ENCODE measurements around the gene NR4A2.
A peak's percentile ranks its signal among the peaks of the same experiment; 100 is the strongest.

Gene NR4A2

DNA sequence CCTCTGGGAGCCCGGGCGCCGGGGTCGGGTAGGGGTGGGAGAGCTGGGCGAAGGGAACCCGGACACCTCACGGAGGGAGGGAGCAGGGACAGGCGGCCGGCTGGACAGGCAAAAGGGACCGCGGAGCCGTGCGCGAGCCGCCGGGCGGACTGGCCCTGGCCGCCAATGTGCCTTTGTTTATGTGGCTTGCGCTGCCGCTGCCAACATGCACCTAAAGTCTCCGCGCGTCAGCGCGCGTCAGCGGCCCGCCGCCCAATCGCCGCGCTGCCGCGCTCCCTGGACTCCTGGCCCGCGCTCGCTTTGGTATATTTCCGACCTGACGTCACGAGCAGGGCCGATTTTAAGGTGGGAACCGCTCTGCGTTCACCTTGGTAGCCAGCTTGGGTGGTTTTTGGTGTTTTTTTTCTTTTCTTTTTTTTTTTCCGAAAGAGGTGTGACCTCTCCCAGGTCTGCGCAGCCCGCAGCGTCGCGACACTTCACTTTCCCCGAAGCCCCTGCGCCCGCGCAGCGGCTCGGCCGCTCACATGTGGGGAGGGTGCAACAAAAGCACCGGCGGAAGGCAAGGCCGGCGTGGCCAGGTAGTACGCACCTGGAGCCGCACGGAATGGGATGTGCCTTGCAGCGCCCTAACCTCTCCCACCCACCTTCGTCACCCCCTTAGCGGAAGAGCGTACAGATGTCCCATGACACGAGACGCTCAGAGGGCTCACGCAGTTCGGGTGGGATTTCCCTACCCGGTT lies at the start of gene NR4A2:
Gene NR4A2 (minus strand): TSS at position 188 of the 740 bp plus-strand sequence. CDS start 2,535 bp downstream, outside the sequence.
- peak; percentile 91 for DNase-seq (ENCODE audit: low spot score)

DNA sequence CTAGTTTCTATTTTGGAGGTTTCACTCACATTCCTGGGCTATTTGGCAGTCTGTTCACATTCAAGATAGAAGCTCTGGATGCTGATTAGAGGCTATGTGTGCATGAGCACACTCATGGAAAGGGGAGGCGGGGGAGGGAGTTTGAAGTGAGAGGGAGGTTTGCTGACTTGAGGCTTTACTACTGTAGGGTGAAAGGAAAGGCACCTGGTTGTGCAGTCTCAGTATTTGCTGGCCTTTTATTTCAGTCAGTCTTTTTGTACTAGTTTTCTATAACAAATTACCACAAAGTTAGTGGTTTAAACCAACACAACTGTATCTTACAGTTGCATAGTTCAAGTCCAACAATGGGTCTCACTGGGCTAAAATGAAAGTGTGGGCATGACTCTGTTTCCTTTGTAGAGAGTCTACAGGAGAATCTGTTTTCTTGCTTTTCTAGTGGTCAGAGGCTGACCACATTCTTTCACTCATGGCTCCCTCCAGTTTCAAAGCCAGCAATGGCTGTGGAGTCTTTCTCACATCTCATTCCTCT lies 47.7 kb upstream of the NR4A2 start:
- DNase-seq (ENCODE audit: low spot score) = no peak

DNA sequence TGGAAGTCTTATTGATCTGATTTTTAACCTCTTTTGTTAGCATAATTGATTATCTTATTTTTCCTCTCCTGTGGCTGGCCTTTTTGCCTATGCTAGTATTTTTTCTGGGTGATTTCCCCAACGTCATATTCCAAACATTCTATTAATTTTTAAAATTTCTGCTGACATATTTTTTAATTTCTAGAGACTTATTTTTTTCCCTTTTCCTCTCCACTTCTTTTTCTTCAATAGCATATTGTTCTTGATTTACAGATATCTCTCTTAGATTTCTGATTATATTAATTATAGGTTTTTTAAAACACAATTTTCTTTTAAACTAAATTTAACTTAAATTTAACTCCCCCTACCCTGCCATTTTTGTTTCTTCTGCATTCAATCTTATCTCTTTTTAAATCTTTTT lies 47.2 kb upstream of the NR4A2 start:
- DNase-seq (ENCODE audit: low spot score) = no peak

DNA sequence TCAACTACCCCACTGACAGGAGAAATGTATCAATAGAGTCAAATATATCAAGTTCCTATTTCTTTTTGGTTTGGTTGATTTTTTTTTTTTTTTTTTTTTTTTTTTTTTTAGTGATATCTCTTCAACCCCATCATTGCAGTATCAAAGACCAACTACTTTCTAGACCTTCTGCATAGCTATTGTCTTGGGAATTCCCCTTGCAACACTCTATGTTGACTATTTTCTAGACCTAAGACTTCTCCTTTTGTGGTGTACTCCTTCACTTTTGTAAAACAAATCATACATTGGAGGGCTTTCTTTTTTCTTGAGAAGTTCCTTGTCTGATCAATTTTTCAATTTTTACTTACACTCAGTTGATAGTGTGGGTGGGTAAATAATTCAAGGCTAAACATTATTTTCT lies 46.5 kb upstream of the NR4A2 start:
- no peak for DNase-seq (ENCODE audit: low spot score)

DNA sequence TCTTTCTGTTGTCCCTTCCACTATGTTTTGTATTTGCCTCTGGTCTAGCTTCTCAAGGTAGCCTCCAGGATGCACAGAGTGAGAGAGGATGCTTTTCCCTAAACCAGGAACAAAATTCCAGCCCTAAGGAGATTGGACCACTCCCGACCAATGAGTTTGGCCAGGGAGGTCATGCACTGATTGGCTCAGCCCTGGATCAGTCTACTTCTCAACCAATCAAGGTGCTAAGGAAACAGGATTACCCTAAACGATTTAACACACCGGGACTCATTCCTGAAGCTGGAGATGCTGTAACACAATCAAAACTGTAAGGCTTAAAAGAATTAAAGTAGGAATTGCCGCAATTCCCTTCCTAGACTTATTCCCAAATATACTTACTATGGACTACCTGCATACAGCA lies 34.2 kb upstream of the NR4A2 start:
- DNase-seq (ENCODE audit: low spot score) = no peak

DNA sequence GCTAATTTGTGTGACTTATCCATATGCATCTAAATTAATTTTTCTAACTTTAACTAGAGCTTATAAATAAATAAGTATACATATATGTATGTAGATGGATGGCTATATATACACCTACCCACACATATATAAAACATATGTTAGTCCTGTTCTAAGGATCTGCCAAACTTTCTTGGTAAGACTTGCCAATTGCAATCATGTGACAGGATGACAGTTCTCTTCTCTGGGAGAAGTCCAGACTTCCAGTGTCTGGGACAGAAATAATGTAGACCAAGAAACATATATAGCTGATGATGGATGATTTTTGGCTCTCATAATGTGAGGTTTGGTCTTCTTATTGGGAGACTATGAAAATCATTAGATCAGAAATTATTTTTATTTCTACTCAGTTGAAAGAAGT lies 30.6 kb upstream of the NR4A2 start:
- DNase-seq (ENCODE audit: low spot score) = no peak

DNA sequence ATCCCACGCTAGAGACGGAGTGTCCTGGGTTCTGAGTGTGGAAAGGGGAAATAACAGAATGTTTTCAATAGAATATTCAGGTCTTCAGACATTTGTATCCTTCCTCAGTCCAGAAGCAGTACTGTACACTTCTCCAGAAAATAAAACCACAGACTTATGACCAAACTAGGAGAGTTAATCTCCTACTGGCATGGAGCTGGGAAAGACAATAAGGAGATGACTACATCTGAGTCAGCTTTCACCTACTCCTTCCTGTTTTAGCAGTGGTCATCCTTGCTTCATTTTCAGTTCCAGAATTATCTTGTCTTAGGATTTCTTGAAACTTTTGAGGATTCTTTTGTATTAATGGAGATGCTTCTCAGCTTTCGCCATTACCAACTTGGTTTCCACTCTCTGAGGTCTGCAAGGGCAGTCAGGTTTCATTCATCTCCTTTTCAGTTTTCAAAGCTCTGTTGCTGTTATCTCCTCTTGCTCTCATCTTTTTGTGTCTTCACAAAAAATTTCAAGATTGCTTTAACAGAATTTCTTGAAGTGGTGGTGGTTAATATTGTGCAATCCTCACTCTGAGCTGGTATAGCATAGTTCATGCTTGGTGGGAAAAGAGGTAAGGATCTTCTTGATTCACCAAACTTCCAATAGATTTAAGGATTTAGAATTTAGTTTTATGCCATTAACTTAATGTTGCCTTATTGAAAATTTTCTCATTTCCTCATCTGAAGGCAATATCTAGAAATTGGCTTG lies 23.7 kb upstream of the NR4A2 start:
- peak; percentile 61 for DNase-seq (ENCODE audit: low spot score)

DNA sequence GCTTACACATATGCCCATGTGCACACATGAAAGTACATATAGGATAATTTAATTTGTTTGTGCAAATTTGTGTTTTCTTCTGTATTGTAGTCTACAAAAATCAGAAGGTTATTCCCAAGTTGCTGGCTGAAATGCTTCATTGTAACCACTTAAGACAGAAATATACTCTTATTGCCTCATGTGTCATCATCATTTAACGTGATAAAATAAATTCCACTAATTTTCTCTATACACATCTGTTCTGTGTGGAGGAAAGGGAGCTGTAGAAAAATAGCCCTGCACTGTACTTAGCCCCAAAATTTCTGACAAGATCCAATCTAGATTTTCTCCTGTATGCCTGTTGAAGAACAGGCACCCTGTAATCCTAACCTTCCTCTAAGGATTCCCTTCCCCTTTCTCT lies 20.4 kb upstream of the NR4A2 start:
- DNase-seq (ENCODE audit: low spot score) = no peak

DNA sequence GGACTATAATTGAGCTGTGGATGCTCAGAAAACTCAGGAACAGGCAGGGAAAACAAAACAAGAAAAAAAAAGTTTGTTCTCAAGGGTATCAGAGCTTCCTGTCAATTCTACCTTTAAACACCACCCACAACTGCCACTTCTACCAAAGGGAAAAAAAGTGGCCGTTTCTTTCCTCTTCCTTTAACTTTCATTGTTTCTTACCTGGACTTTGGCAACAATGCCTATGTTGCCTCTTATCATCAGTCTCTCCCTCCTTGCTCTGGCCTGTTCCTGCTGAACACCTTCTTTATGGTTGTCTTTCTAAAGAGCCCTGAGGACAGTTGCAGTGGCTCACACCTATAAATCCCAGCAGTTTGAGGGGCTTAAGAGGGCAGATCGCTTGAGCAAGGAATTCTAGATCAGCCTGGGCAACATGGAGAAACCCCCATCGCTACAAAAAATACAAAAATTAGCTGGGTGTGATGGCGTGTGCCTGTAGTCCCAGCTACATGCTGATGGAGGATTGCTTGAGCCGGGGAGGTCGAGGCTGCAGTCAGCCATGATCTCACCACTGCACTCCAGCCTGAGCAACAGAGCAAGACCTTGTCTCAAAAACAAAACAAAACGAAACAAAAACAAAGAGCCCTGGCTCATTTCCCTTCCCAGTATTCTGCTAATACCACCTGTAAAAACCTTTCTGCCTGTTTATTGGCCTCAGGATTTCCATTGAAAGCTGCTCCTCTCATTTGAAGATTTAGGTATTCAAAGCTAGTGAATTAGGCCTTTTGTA lies 18.0 kb upstream of the NR4A2 start:
- no peak for DNase-seq (ENCODE audit: low spot score)

DNA sequence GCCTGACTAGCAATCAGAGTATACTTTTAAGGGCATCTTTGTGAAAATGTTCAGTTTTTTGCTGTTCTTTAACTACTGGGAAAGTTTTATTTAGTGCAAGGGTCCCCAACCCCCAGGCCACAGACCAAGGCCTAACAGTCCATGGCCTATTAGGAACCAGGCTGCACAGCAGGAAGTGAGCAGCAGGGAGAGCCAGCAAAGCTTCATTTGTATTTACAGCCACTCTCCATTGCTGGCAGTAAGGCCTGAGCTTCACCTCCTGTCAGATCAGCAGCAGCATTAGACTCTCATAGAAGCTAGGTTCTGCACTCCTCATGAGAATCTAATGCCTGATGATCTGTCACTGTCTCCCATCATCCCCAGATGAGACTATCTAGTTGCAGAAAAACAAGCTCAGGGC lies 17.1 kb upstream of the NR4A2 start:
- DNase-seq (ENCODE audit: low spot score) = no peak

DNA sequence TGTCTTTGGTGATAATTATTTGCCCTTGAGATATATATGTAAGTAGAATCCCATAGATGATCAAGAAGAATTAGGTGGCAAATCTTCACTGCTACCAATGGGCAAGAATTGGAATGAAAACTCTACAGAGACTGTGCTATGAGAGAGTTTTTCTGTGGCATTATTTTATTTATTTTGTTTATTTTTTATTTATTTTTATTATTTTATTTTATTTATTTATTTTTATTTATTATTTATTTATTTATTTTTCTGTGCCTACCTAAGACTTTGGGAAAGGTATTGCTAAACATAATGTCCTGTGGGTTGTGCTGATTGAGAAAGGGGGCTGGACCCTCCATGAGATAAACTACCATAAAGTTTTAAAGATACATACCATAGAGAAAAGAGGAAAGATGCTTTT lies 16.6 kb upstream of the NR4A2 start:
- DNase-seq (ENCODE audit: low spot score) = no peak

DNA sequence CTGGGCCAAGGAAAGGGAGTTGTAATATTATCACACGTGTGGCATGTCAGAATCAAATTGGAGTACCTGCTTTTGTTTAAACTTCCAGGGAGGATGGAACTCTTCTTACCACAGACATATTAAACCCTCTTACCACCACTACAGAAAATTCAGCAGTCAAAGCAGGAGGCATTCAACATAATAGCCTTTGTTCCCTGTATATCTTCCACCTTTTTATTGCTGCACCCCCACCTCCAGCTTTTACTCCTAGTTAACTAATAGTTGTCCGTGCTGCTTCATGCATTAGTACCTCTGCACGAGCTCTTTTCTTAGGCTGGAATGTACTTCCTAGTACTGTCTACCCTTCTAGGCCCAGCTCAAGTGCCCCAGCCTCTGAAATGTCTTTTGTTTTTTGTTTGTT lies 14.9 kb upstream of the NR4A2 start:
- DNase-seq (ENCODE audit: low spot score) = no peak

DNA sequence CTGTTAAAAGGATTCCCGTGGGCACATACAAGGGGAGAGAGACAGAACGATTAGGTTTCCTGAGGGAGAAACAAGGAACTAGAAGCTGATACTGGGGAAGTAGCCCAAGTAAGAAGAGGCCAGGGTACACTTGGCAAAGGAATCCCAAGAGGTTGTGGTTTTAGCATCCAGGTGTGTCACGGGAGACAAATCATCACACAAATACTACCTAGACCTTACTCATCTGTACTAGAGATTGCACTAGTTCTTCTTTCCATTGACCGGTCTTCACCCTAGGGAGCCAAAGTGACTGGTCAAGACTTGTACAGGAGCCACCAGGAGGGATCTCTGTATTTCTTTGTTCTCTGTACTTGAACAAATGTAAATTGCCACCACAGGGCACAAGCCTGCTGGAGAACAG lies 14.2 kb upstream of the NR4A2 start:
- DNase-seq (ENCODE audit: low spot score) = no peak

DNA sequence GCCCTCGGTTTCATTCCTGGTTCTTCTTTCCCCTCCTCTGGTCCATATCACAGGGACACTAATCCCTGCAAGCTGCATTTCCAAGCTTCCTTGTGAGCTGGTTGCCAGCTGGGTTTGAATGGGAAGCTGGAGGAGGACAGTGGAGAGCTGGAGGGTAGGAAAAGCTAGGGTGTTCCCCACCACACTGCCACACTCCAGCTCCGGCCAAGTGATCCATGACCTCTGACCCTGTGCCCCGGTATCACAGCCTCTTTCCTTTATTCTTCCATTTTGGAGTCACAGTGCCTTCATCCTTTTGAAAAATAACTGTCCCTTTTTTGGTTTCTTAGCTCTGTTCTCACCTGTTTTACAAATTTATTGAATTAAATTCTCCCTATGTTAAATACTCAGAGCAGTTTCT lies 13.1 kb upstream of the NR4A2 start:
- DNase-seq (ENCODE audit: low spot score) = no peak

DNA sequence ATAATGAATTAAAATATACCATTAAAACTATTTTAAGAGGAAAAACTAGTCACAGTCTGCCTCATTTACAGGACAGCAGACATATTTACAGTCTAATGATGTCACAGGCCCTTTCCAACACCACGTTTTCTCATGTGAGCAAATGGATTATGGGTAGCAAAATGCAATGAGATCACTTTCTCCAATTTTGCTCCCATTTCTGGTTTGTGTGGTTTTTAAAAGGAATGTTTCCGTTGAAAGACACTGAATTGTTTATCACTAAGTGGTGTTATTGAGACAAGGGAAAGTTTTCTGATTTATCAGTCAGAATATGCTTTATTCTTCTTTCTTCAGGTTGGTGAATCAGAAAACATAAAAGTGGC lies 11.4 kb upstream of the NR4A2 start:
- peak; percentile 31 for DNase-seq (ENCODE audit: low spot score)

DNA sequence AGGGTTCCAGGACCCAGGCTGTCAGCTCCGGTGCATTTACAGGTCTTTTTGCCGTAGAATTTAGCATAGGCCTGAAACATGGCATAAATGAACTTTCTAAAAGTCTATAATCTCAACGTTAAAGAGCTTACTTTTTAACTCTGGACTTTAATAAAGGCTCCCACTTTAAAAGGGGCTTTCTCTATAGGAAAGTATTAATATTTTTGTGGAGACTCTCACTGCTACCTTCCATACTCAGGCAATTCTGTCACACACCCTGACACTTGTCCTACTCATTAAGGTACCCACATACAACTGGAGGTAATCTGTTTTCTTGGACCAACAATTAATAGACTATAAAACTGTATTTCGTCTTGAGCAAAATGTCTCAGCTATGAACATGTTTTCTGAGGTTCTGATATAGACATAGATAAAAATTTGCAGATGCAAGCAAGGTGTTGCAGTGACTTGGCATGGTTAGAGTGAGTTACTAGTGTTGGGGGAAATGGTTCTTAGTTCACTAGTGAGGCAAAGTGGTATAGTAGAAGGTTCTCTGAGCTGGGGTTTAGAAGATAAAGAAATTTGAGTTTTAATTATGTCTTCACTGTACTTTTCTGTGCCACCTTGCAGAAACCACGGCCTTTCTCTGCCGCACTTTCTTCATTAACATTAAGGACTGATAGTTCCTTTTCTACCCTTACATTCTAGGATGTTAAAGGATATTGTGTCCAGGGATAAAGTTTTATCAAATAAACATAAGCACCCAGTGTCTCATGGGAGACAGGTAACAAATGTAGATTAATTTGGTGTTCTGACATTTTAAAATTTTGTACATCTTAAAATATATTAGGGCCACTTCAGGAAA lies 10.8 kb upstream of the NR4A2 start:
- no peak for DNase-seq (ENCODE audit: low spot score)

DNA sequence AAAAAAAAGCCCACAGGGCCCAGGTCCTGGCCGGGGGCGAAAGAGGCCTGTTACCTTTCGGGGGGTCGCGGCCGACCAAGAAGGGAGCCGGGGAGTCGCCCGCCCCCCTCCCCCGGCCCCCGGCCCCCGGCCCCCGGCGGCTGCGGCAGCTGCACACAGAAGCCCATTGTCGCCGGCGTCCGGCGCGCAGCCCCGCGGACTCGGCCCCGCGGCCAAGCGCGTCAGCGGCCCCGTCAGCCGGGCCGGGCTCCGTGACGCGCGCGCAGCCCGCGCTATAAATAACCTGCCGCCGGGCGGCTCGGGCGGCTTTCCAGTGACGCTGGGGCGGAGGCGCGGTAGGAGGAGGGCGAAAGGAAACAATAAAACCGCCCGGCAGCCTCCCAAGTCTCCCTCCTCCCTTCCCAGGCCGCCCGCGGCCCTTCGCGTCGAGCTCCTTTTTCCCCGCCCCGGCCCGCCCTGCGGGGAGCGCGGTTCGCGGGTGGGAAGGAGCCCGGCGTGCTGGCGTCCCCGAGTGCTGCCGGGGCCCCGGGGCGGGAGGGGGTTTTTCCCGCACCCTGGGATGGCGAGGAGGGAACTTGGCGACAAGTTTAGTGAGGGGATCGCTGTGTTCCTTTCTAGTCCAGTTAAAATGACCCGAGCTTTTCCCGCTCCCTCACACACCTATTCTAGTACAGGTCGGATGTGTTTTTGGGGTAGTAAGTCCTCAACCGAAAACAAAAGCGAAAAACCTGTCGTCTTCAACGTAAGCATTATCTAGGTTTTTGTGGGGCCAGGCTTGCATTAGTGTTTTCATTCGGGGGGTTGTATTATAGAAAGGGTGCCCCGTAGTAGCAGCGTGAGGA lies 10.0 kb upstream of the NR4A2 start:
- peak; percentile 97 for DNase-seq (ENCODE audit: low spot score)

DNA sequence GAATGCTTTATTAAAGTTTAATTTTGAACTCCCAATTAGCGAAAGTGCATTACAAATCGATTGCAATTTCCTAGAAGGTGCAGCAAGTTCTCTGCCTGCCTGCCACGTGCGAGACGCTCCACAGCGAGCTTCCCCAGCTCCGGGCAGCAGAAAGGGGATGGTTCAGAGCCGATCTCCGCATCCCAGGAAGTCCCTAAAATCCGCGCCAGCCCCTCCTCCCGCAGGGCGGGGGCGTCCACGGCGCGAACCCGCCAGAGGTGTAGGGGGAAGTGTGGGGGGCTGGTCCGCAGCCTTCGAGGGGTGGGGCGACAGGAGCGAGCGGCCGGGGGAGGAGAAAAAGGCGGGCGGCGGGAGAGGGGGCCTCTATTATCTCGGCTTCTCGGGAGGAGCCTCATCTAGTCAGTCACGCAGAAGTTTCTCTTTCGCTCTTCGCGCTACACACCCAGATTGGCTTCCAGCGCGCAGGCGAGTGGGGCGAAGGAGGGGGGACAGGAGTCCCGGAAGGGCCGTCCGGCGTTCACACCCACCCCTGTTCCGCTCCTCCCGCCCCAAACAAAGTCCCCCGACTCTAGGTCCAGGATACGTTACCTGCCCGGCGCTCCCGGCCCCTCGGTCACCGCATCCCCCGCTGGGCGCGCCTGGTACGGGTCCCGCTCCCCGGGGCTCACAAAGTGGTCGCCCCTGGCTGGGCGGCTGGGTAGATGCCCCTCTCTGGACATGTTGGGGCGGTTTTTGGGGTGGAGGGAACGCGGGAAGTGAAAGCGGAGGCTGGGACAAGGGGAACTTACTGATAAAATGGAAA lies 9.1 kb upstream of the NR4A2 start:
- DNase-seq (ENCODE audit: low spot score) = peak; percentile 86

DNA sequence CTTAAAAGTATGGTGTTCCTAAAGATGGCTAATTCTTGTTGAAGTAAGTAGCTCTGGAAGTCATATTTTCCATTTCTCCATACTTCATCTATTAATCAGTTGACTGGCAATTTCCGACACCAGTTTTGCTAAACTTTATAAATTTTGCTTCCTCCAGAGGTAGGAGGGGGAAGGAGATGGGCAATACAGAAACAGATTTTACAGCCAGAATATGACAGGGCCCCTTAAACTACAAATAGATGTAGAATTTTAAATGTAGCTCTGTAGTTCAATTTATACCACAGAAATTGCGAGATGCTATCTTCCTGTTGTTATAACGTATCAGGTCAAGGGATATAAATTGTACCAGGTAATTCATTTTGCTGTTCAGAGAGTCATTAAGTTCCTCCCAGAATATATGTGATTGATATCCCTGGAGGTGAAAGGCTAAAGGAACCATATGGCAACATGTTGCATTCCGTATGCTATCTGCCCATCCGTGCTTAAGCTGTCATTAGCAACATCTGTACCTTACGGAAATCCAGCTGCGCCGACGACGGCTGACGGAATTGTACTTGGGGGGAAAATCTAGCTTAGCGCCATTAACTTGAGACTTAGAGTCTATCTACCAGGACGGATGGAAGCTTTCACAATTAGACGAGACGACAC lies 8.4 kb upstream of the NR4A2 start:
- DNase-seq (ENCODE audit: low spot score) = no peak

DNA sequence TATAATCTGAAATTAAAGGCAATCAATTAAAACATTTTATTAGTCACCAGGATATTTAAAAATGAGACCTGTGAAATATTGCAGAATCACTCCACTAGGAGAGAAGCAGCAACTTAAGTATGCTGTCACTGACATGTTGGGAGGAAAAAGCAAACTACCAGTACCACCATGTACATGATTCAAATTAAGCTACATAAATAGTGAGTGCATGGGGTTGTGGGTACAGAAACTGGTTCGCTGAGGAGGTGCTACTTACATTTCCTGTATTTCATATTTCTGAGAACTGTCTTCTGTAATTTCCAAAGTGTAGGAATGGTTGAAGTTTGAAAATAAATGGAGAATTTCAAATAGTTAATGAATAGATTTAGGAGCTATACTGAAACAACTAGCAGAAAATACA lies 7.9 kb upstream of the NR4A2 start:
- DNase-seq (ENCODE audit: low spot score) = no peak

Data from AG20443 (cell line).